CD14-positive monocyte (primary cell): ENCODE results near the gene KLC4. TPM values are rescaled to one million over a fixed set of nuclear protein-coding genes. Genes with fewer than 3 reads are reported as not detected.
A peak's percentile ranks its signal among the peaks of the same experiment; 100 is the strongest.

Experiments
- DNase-seq, 3 donors: peaks; one replicate each; pipeline ENCODE4 v3.0.0-alpha.2; 2011 to 2022
- H2AFZ ChIP-seq: 2 replicates; pipeline ENCODE4 v1.6.0; 2012; ENCODE audit warnings: mild to moderate bottlenecking, low read depth, low read length, inconsistent platforms; ENCODE audit not compliant: insufficient read depth, poor library complexity, severe bottlenecking
- H3K27ac ChIP-seq, 2 donors: 1 replicate in 1 of 2; 2 replicates in 1 of 2; pipeline ENCODE4 v1.5.1; 2012 to 2013; ENCODE audit warnings: low read length in 2 of 2, control low read depth in 1 of 2, inconsistent platforms in 1 of 2, low read depth in 1 of 2, mild to moderate bottlenecking in 1 of 2
- H3K27me3 ChIP-seq, 2 donors: one replicate each; pipeline versions ENCODE4 v1.6.0 to v1.6.1; 2011 to 2013; ENCODE audit warnings: low read length in 2 of 2; ENCODE audit not compliant: control insufficient read depth in 2 of 2, insufficient read depth in 2 of 2
- H3K36me3 ChIP-seq, 2 donors: replicated peaks in 1 of 2; 1 replicate in 1 of 2; 2 replicates in 1 of 2; pipeline versions ENCODE4 v1.5.1 to v1.6.1; 2012 to 2013; ENCODE audit warnings: low read length in 2 of 2, control low read depth in 1 of 2, inconsistent platforms in 1 of 2, mild to moderate bottlenecking in 1 of 2; ENCODE audit not compliant: insufficient read depth in 2 of 2, control insufficient read depth in 1 of 2
- H3K4me1 ChIP-seq, 2 donors: 1 replicate in 1 of 2; 2 replicates in 1 of 2; pipeline versions ENCODE4 v1.5.1 to v1.6.1; 2012 to 2013; ENCODE audit warnings: low read length in 2 of 2, control low read depth in 1 of 2, inconsistent platforms in 1 of 2, mild to moderate bottlenecking in 1 of 2, moderate library complexity in 1 of 2; ENCODE audit not compliant: insufficient read depth in 2 of 2, control insufficient read depth in 1 of 2
- H3K4me2 ChIP-seq: replicated peaks from 2 replicates; pipeline ENCODE3; 2012; ENCODE audit warnings: low read length, moderate library complexity, mild to moderate bottlenecking; ENCODE audit not compliant: poor library complexity, severe bottlenecking; ENCODE audit errors: extremely low read depth
- H3K4me3 ChIP-seq, 3 experiments: fragments of 200-600 bp in 1 of 3; sonication (generic) in 1 of 3; replicated peaks in 1 of 3; 1 replicate in 2 of 3; 2 replicates in 1 of 3; pipeline ENCODE4 v1.5.1; 2011 to 2013; ENCODE audit warnings: low read length in 3 of 3, mild to moderate bottlenecking in 3 of 3, control low read depth in 2 of 3, low read depth in 2 of 3, inconsistent platforms in 1 of 3, moderate library complexity in 1 of 3
- H3K79me2 ChIP-seq: 2 replicates; pipeline ENCODE4 v1.6.0; 2012; ENCODE audit warnings: mild to moderate bottlenecking, control low read depth, inconsistent platforms, low read length, moderate library complexity; ENCODE audit not compliant: insufficient read depth
- H3K9ac ChIP-seq: 2 replicates; pipeline ENCODE4 v1.6.0; 2017; ENCODE audit warnings: low read length, mild to moderate bottlenecking; ENCODE audit not compliant: insufficient read depth, poor library complexity, severe bottlenecking
- H3K9me3 ChIP-seq, 2 donors: replicated peaks in 1 of 2; 1 replicate in 1 of 2; 2 replicates in 1 of 2; pipeline versions ENCODE4 v1.5.1 to v1.6.1; 2012 to 2013; ENCODE audit warnings: low read length in 2 of 2, control low read depth in 1 of 2; ENCODE audit not compliant: control insufficient read depth in 1 of 2, insufficient read depth in 1 of 2
- H4K20me1 ChIP-seq: 2 replicates; pipeline ENCODE4 v1.6.0; 2012; ENCODE audit warnings: mild to moderate bottlenecking, low read length, control low read depth, moderate library complexity; ENCODE audit not compliant: insufficient read depth
- H3K27ac Mint-ChIP-seq, 7 donors: one replicate each; pipeline ENCODE4 v1.8.0; 2020; ENCODE audit warnings: mild to moderate bottlenecking in 7 of 7, mixed read lengths in 7 of 7, moderate library complexity in 6 of 7, inconsistent platforms in 2 of 7
- H3K27me3 Mint-ChIP-seq, 3 donors: one replicate each; pipeline ENCODE4 v1.8.0; 2021 to 2022; ENCODE audit warnings: low read depth in 3 of 3, mild to moderate bottlenecking in 3 of 3, mixed read lengths in 3 of 3, moderate library complexity in 3 of 3, inconsistent platforms in 1 of 3
- H3K36me3 Mint-ChIP-seq, 2 donors: one replicate each; pipeline ENCODE4 v1.8.0; 2020; ENCODE audit warnings: mixed read lengths in 2 of 2, inconsistent platforms in 1 of 2, mild to moderate bottlenecking in 1 of 2
- H3K4me1 Mint-ChIP-seq: one replicate; pipeline ENCODE4 v1.8.0; 2020; ENCODE audit warnings: mild to moderate bottlenecking, mixed read lengths
- H3K4me3 Mint-ChIP-seq, 2 donors: one replicate each; pipeline ENCODE4 v1.8.0; 2020; ENCODE audit warnings: mild to moderate bottlenecking in 2 of 2, mixed read lengths in 2 of 2, moderate library complexity in 1 of 2
- H3K9me3 Mint-ChIP-seq, 7 donors: one replicate each; pipeline ENCODE4 v1.8.0; 2020 to 2022; ENCODE audit warnings: mixed read lengths in 7 of 7, mild to moderate bottlenecking in 6 of 7, moderate library complexity in 6 of 7, inconsistent platforms in 2 of 7
- CTCF ChIP-seq: fragments of 200-600 bp; IDR thresholded peaks from one replicate; pipeline ENCODE4 v1.8.0; 2022; ENCODE audit warnings: antibody characterized with exemption, mild to moderate bottlenecking
- WGBS: methylation state at CpG from one replicate; pipeline ENCODE4 v1.1.5; 2013; ENCODE audit warnings: missing lambda C conversion rate; ENCODE audit not compliant: insufficient coverage; 5-methylcytosine and 5-hydroxymethylcytosine counted together
- intact Hi-C, 2 donors: fragments of 100-400 bp; cut with micrococcal nuclease; formaldehyde crosslinking; loops; one replicate each; pipeline versions ENCODE4 v1.15.0 to v1.15.1; 2023
- polyA minus RNA-seq: library from RNA; depleted of rRNA, polyadenylated mRNA; stranded (reverse); fragments of >200 nt; gene quantifications from 2 replicates; pipeline ENCODE4 v1.2.3, GENCODE V29; 2012
- polyA plus RNA-seq, 3 donors: library from polyadenylated mRNA; depleted of rRNA in 1 of 3; unstranded in 2 of 3; stranded (reverse) in 1 of 3; fragments of 300-500 nt in 2 of 3; fragments of >200 nt in 1 of 3; fragmentation: Illumina TruSeq in 2 of 3; gene quantifications; 1 replicate in 2 of 3; 2 replicates in 1 of 3; pipeline ENCODE4 v1.2.3, GENCODE V29; 2012 to 2021
- total RNA-seq, 12 experiments: library from RNA in 1 of 12; stranded (reverse) in 1 of 12; fragments of 120-200 nt in 1 of 12; gene quantifications; one replicate each; pipeline ENCODE4 v1.2.4 and lab custom pipeline; 2013 to 2026; ENCODE audit warnings: mixed read lengths in 6 of 12, inconsistent platforms in 1 of 12

The KLC4 gene
- 11.7 TPM for total RNA-seq (2013)
- polyA plus RNA-seq (10 to 100 TPM in 1 of 3 donors, 1 to 10 TPM in 2; 6.0 to 16.2 (median 6.1) TPM), polyA minus RNA-seq (6.5 and 9.2 TPM in 2 replicates), total RNA-seq (lab: John Stamatoyannopoulos, UW) (5.3 to 20.1 (median 12.0) reads per million in 11 experiments)

- H3K27me3 Mint-ChIP-seq, result peaks cover 0 to 2% (median 0%) of the 10 kb centered on the region in 3 donors
- no peaks in the 10 kb centered on the region for H3K9me3 Mint-ChIP-seq
- intact Hi-C loops, result loop anchor here (2.0 to 10.0 kb wide), 3 partner anchors 45 to 115 kb away; partner anchors contain the start of genes KLHDC3 (in 2 of the 2) and SRF (in 1 of the 2)
- no peaks in the 10 kb centered on the region for H4K20me1 ChIP-seq
- H3K27ac Mint-ChIP-seq, result peak within 1 kb of the TSS; percentile 90 to 100 (median 99)
- peak within 1 kb of the TSS; percentile 99 for H2AFZ ChIP-seq
- H3K4me1 ChIP-seq, result peaks cover 14 to 23% of the 10 kb centered on the region in 2 donors
- peak within 1 kb of the TSS; percentile 69 to 99 (median 98) for H3K4me3 ChIP-seq
- peaks cover 4 to 17% of the 10 kb centered on the region in 2 donors for H3K36me3 ChIP-seq
- H3K4me2 ChIP-seq, result peak within 1 kb of the TSS; percentile 99
- peak; percentile 98 to 99 (median 98) for DNase-seq
- peak within 1 kb of the TSS; percentile 90 for H3K9ac ChIP-seq
- peak within 1 kb of the TSS; percentile 85 to 96 for H3K4me3 Mint-ChIP-seq
- WGBS, result under 1% methylated on average over 58 of the region's 64 CpGs
- peaks cover 17% of the 10 kb centered on the region for H3K79me2 ChIP-seq
- H3K9me3 ChIP-seq, result no peaks in the 10 kb centered on the region
- TF ChIP-seq CTCF, result no peak
- H3K27ac ChIP-seq, result peak within 1 kb of the TSS; percentile 64 to 99
- H3K4me1 Mint-ChIP-seq, result peaks cover 25% of the 10 kb centered on the region
- no peaks in the 10 kb centered on the region for H3K27me3 ChIP-seq
- peaks cover 19 to 25% of the 10 kb centered on the region in 2 donors for H3K36me3 Mint-ChIP-seq
Measured at GRCh38 chr6:43059168-43060033, at the start of gene KLC4, which contains the start of gene MRPL2. TSS of gene KLC4 (plus strand) at chr6:43059631. CDS start at chr6:43061336, 1,705 bp downstream. TSS of gene MRPL2 (minus strand) at chr6:43059434. CDS start at chr6:43059381, 53 bp downstream.

GRCh38 chr6:43011207-43011606, 48.2 kb upstream of the KLC4 start:
- no peaks in the 10 kb centered on the region for H3K9me3 Mint-ChIP-seq
- Histone ChIP-seq H3K27ac (no peak overlapping the region), H3K9ac (no peak overlapping the region), H3K27me3 (no peaks in the 10 kb centered on the region), H3K9me3 (no peaks in the 10 kb centered on the region), H3K4me2 (no peak overlapping the region), H3K36me3 (peaks cover 60 to 62% of the 10 kb centered on the region in 2 donors), H4K20me1 (peaks cover 19% of the 10 kb centered on the region), H3K4me1 (peaks cover 31 to 34% of the 10 kb centered on the region in 2 donors), H3K79me2 (peaks cover 42% of the 10 kb centered on the region), H3K4me3 (no peak overlapping the region), H2AFZ (no peak overlapping the region)
- no peak for DNase-seq
- peaks cover 0 to 3% (median 1%) of the 10 kb centered on the region in 3 donors for H3K27me3 Mint-ChIP-seq
- H3K4me3 Mint-ChIP-seq, result no peak overlapping the region
- intact Hi-C loops, result loop anchor here (5.0 to 10.0 kb wide), 3 partner anchors 34 to 504 kb away; partner anchors contain the start of genes PEX6 (in 2 of the 2), LRRC73 (in 1 of the 2), POLR1C (in 1 of the 2) and YIPF3 (in 1 of the 2)
- H3K36me3 Mint-ChIP-seq, result peaks cover 54 to 57% of the 10 kb centered on the region in 2 donors
- peak overlapping the region in 2 of 7 donors; percentile 3 to 13 for H3K27ac Mint-ChIP-seq
- WGBS, result 80% methylated on average over 1 of the region's 6 CpGs
- peaks cover 34% of the 10 kb centered on the region for H3K4me1 Mint-ChIP-seq
- no peak for TF ChIP-seq CTCF
